ENCODE results near the gene C19orf33. TPM values are rescaled to one million over a fixed set of nuclear protein-coding genes. Genes with fewer than 3 reads are reported as not detected.
A peak's percentile ranks its signal among the peaks of the same experiment; 100 is the strongest.

C19orf33 gene
- polyA plus RNA-seq, 1 donor = 387 TPM

GRCh38 chr19:38308006-38308766 lies 4.1 kb downstream of the C19orf33 start:
- no peaks in the 10 kb centered on the region for H3K27me3 ChIP-seq (ENCODE audit: control insufficient read depth, insufficient read depth, low read length)
- no peak overlapping the region for H3K4me3 ChIP-seq (ENCODE audit: low read length)
- WGBS (ENCODE audit: insufficient coverage, low lambda C conversion rate) = no CpG with 5 or more reads among the region's 12 CpGs
- H3K27ac ChIP-seq (ENCODE audit: low read length) = no peak overlapping the region
- H3K36me3 ChIP-seq (ENCODE audit: control insufficient read depth, insufficient read depth, low read length) = peaks cover 27% of the 10 kb centered on the region
- DNase-seq = no peak
- no peaks in the 10 kb centered on the region for H3K9me3 ChIP-seq (ENCODE audit: control insufficient read depth, low read depth, low read length)
- peaks cover 15% of the 10 kb centered on the region for H3K4me1 ChIP-seq (ENCODE audit: control insufficient read depth, insufficient read depth, low read length)

GRCh38 chr19:38308926-38309614 lies 5.0 kb downstream of the C19orf33 start:
- H3K27me3 ChIP-seq (ENCODE audit: control insufficient read depth, insufficient read depth, low read length) = no peaks in the 10 kb centered on the region
- WGBS (ENCODE audit: insufficient coverage, low lambda C conversion rate) = no CpG with 5 or more reads among the region's 24 CpGs
- H3K9me3 ChIP-seq (ENCODE audit: control insufficient read depth, low read depth, low read length) = no peaks in the 10 kb centered on the region
- peaks cover 10% of the 10 kb centered on the region for H3K4me1 ChIP-seq (ENCODE audit: control insufficient read depth, insufficient read depth, low read length)
- H3K27ac ChIP-seq (ENCODE audit: low read length) = no peak overlapping the region
- no peak overlapping the region for H3K4me3 ChIP-seq (ENCODE audit: low read length)
- H3K36me3 ChIP-seq (ENCODE audit: control insufficient read depth, insufficient read depth, low read length) = peaks cover 27% of the 10 kb centered on the region
- no peak for DNase-seq

GRCh38 chr19:38309615-38310278 lies 5.7 kb downstream of the C19orf33 start:
- H3K36me3 ChIP-seq (ENCODE audit: control insufficient read depth, insufficient read depth, low read length) = peaks cover 27% of the 10 kb centered on the region
- no peak overlapping the region for H3K27ac ChIP-seq (ENCODE audit: low read length)
- peaks cover 10% of the 10 kb centered on the region for H3K4me1 ChIP-seq (ENCODE audit: control insufficient read depth, insufficient read depth, low read length)
- no peak overlapping the region for H3K4me3 ChIP-seq (ENCODE audit: low read length)
- H3K9me3 ChIP-seq (ENCODE audit: control insufficient read depth, low read depth, low read length) = no peaks in the 10 kb centered on the region
- no peak for DNase-seq
- no CpG with 5 or more reads among the region's 3 CpGs for WGBS (ENCODE audit: insufficient coverage, low lambda C conversion rate)
- no peaks in the 10 kb centered on the region for H3K27me3 ChIP-seq (ENCODE audit: control insufficient read depth, insufficient read depth, low read length)

GRCh38 chr19:38310279-38310670 lies 6.2 kb downstream of the C19orf33 start:
- no CpG with 5 or more reads among the region's 2 CpGs for WGBS (ENCODE audit: insufficient coverage, low lambda C conversion rate)
- H3K27me3 ChIP-seq (ENCODE audit: control insufficient read depth, insufficient read depth, low read length) = no peaks in the 10 kb centered on the region
- H3K36me3 ChIP-seq (ENCODE audit: control insufficient read depth, insufficient read depth, low read length) = peaks cover 27% of the 10 kb centered on the region

GRCh38 chr19:38310986-38311385 lies 6.9 kb downstream of the C19orf33 start:
- Histone ChIP-seq H3K27me3 (ENCODE audit: control insufficient read depth, insufficient read depth, low read length) (no peaks in the 10 kb centered on the region), H3K27ac (ENCODE audit: low read length) (no peak overlapping the region), H3K9me3 (ENCODE audit: control insufficient read depth, low read depth, low read length) (no peaks in the 10 kb centered on the region), H3K4me1 (ENCODE audit: control insufficient read depth, insufficient read depth, low read length) (peaks cover 10% of the 10 kb centered on the region), H3K36me3 (ENCODE audit: control insufficient read depth, insufficient read depth, low read length) (peaks cover 27% of the 10 kb centered on the region), H3K4me3 (ENCODE audit: low read length) (no peak overlapping the region)
- WGBS (ENCODE audit: insufficient coverage, low lambda C conversion rate) = 100% methylated on average over 1 of the region's 6 CpGs
- no peak for DNase-seq

More at GRCh38 chr19:38310279-38310670, 6.2 kb downstream of the C19orf33 start:
- Histone ChIP-seq H3K27ac (ENCODE audit: low read length) (no peak overlapping the region), H3K4me1 (ENCODE audit: control insufficient read depth, insufficient read depth, low read length) (peaks cover 12% of the 10 kb centered on the region), H3K4me3 (ENCODE audit: low read length) (no peak overlapping the region), H3K9me3 (ENCODE audit: control insufficient read depth, low read depth, low read length) (no peaks in the 10 kb centered on the region)
- no peak for DNase-seq

- H3K4me3 ChIP-seq (ENCODE audit: low read length) = peak within 1 kb of the TSS; percentile 75
- no CpG with 5 or more reads among the region's 64 CpGs for WGBS (ENCODE audit: insufficient coverage, low lambda C conversion rate)
- peak; percentile 95 to 97 for DNase-seq
- peaks cover 26% of the 10 kb centered on the region for H3K27me3 ChIP-seq (ENCODE audit: control insufficient read depth, insufficient read depth, low read length)
- no peaks in the 10 kb centered on the region for H3K9me3 ChIP-seq (ENCODE audit: control insufficient read depth, low read depth, low read length)
- no peaks in the 10 kb centered on the region for H3K36me3 ChIP-seq (ENCODE audit: control insufficient read depth, insufficient read depth, low read length)
- peaks cover 18% of the 10 kb centered on the region for H3K4me1 ChIP-seq (ENCODE audit: control insufficient read depth, insufficient read depth, low read length)
- H3K27ac ChIP-seq (ENCODE audit: low read length) = peak within 1 kb of the TSS; percentile 79
Observed at GRCh38 chr19:38315657-38316476, 11.8 kb downstream of the C19orf33 start, which contains the start of gene YIF1B. Gene YIF1B, minus strand, starts transcription at chr19:38315947. Its CDS starts 30 bp downstream, at chr19:38315917.

GRCh38 chr19:38316477-38317067 lies 12.5 kb downstream of the C19orf33 start:
- Histone ChIP-seq H3K4me1 (ENCODE audit: control insufficient read depth, insufficient read depth, low read length) (peaks cover 18% of the 10 kb centered on the region), H3K4me3 (ENCODE audit: low read length) (peak overlapping the region; percentile 55), H3K27me3 (ENCODE audit: control insufficient read depth, insufficient read depth, low read length) (peaks cover 30% of the 10 kb centered on the region), H3K9me3 (ENCODE audit: control insufficient read depth, low read depth, low read length) (no peaks in the 10 kb centered on the region), H3K36me3 (ENCODE audit: control insufficient read depth, insufficient read depth, low read length) (no peaks in the 10 kb centered on the region), H3K27ac (ENCODE audit: low read length) (peak overlapping the region; percentile 79)
- DNase-seq = no peak
- 20% methylated on average over 2 of the region's 8 CpGs for WGBS (ENCODE audit: insufficient coverage, low lambda C conversion rate)

- no peak for DNase-seq
- Histone ChIP-seq H3K4me1 (ENCODE audit: control insufficient read depth, insufficient read depth, low read length) (peaks cover 18% of the 10 kb centered on the region), H3K4me3 (ENCODE audit: low read length) (no peak overlapping the region), H3K9me3 (ENCODE audit: control insufficient read depth, low read depth, low read length) (no peaks in the 10 kb centered on the region), H3K36me3 (ENCODE audit: control insufficient read depth, insufficient read depth, low read length) (no peaks in the 10 kb centered on the region), H3K27ac (ENCODE audit: low read length) (no peak overlapping the region), H3K27me3 (ENCODE audit: control insufficient read depth, insufficient read depth, low read length) (peaks cover 34% of the 10 kb centered on the region)
- WGBS (ENCODE audit: insufficient coverage, low lambda C conversion rate) = 100% methylated on average over 1 of the region's 11 CpGs
Observed at GRCh38 chr19:38317104-38317612, 13.1 kb downstream of the C19orf33 start.

GRCh38 chr19:38318660-38319059 lies 14.6 kb downstream of the C19orf33 start:
- no peaks in the 10 kb centered on the region for H3K9me3 ChIP-seq (ENCODE audit: control insufficient read depth, low read depth, low read length)
- DNase-seq = no peak
- no peak overlapping the region for H3K27ac ChIP-seq (ENCODE audit: low read length)
- no CpG with 5 or more reads among the region's 6 CpGs for WGBS (ENCODE audit: insufficient coverage, low lambda C conversion rate)
- H3K4me1 ChIP-seq (ENCODE audit: control insufficient read depth, insufficient read depth, low read length) = peaks cover 18% of the 10 kb centered on the region
- H3K27me3 ChIP-seq (ENCODE audit: control insufficient read depth, insufficient read depth, low read length) = peaks cover 34% of the 10 kb centered on the region
- no peak overlapping the region for H3K4me3 ChIP-seq (ENCODE audit: low read length)
- H3K36me3 ChIP-seq (ENCODE audit: control insufficient read depth, insufficient read depth, low read length) = no peaks in the 10 kb centered on the region

Data from large intestine (tissue), 3 donors.